Ureter (tissue), 1 donor: Measurements from ENCODE around the gene ADGRL3. TPM values are rescaled to one million over a fixed set of nuclear protein-coding genes. Genes with fewer than 3 reads are reported as not detected.
"Not testable (repeated sequence)": the region's sequence is repeated elsewhere in the genome, so short reads cannot be mapped to it uniquely, and the experiment has no call there.

Source experiments
- DNase-seq: peaks from one replicate; pipeline ENCODE4 v3.0.0-alpha.2; 2020; ENCODE audit warnings: low spot score
- total RNA-seq: library from RNA; stranded (reverse); gene quantifications from one replicate; pipeline ENCODE4 v1.2.4, GENCODE V29; 2023
- donor health status: DM: yes; HTN: yes; CAD: no.

Gene ADGRL3
- total RNA-seq, 1 donor from 2014 or later: 17.9 TPM

DNA sequence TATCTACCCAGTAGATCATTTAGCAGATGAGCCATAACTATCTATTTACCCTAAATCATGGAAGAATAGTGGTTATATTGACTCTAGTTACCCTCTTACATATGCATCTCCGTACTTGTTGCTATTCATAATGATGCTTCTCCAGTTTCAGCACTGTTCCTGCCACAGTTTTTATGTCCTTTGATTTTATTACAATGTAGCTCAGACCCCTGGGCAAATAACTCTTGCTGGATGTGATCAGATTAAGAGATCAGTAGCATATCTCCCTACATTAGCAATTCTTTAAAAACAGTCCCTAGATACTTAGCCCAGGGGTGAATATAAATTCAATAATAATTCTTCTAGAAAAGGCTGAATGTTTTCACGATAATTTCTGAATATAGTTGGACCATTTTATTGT lies 696.5 kb downstream of the ADGRL3 start:
- no peak for DNase-seq

DNA sequence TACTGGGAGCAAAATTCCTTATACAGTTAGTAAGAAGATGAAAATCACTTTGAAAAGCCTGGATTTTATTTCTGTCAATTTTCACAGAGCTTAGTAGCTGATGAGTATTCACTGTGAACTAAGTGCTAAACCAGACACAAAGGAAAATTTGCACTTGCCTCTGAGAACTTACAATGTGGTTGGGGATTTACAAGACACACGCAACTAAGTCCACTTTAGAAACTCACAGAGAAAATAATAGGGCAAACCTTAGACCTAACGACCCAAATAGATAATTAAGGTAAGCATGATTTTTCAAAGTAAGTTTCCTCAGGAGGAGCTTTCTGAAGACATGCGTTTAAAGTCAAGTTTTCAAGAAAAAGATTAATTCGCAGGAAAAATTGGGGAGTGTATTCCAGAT lies 708.9 kb downstream of the ADGRL3 start:
- no peak for DNase-seq

DNA sequence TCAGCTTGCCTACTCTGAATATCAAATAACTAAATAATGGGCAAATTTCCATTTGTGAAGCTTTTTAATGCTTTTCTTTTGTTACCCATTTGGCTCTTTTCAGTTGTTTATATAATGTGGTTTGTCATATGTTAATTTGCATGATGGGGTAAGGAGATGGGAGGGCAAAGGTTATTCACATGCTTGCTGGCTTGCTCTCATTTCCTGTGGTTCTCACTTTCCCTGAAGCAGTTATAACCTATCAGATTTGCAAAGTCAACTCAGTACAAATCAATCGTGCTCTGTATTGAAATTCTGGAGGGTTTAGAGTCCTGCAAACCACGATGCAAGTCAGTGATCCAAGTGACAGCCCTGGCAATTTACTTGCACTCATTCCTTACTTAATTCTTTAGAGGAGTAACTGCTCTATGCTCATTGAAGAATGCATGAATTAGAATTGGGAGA lies 711.2 kb downstream of the ADGRL3 start:
- no peak for DNase-seq

DNA sequence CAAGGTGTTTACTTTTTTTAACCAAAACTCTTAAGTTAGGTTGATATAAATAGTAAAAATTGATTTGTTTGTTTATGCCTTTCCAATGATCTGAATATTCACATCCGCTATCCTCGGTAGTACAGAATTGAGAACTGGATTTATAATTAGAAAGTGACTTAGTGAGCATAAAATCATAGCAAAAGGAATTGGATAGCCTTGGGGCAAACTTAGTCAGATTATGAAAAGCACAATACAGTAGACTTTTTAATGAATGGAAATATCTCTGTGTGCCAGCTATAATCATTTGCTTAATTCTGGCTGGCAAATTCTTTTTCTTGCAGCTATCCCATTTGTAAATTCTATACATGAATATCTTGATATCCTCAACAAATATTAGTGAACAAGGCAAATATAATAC lies 713.5 kb downstream of the ADGRL3 start:
- DNase-seq: no peak

DNA sequence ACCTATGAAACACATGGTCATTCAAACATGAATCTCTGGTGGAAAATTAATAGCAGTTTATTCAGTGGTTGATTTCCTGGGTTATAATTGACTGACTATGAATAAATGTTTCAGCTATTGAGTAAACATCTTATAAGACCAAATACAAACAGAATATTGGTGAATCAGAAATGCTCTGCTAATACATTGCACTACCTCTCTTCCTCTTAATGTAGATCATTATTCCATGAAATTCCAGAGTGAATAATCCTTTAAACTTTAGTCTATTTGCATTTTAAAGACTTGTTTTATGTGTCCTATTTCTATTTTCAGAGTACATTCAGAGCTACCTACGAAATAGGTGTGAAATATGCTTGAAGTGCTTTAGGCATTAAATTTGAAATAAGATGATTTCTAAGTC lies 715.4 kb downstream of the ADGRL3 start:
- no peak for DNase-seq

DNA sequence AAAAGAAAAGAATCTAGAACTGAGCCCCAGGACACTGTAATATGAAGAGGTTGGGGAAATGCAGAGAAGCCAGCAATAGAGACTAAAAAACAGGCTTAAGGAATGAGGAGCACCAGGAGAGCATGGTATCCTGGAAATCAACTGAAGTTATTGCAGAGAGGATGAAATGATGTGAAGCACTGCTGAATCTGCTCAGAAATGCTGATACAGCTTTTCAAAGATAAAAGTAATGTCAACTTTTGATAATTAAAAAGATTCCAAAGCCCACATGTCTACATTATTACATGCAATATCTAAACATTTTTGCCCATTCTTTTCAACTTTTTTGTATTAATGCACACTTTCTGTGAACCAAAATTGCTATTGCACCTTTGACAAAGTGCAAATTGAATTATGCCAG lies 718.4 kb downstream of the ADGRL3 start:
- no peak for DNase-seq

DNA sequence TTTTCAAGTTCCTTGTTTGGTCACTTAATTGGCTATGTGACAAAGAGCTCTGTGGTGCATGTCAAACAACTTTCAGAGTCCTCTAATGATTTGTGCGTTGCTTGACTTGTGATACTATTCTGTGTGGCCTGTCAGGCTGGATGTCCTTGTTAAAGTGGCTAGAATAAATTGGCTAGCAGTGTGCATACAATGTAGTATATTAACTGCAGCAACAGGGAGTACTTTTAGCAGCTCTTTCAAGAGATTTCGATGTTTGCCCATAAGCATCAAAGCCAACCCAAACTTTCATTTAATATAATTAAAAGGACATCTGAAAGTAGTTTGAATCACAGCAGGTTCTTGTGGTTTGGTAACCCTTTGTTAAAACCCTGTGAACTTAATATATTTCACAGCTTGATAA lies 718.9 kb downstream of the ADGRL3 start:
- no peak for DNase-seq

DNA sequence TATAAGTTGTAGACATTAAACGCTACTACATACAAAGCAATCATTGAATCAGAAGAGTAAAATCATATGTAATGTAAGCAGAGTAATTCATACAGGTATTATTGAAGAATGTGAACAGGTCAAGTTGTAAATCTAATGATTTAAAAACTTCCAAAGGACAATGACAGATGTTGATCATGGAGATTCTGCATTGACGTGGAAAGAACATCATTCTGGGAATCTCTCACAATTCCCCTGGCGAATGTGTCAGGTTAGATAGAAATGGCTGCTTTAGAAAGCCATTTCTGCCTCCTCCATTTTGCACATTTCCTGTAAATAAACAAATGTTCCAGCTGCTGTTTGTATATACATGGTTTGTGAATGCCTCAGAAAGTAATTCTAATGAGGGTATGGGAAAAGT lies 719.4 kb downstream of the ADGRL3 start:
- no peak for DNase-seq

DNA sequence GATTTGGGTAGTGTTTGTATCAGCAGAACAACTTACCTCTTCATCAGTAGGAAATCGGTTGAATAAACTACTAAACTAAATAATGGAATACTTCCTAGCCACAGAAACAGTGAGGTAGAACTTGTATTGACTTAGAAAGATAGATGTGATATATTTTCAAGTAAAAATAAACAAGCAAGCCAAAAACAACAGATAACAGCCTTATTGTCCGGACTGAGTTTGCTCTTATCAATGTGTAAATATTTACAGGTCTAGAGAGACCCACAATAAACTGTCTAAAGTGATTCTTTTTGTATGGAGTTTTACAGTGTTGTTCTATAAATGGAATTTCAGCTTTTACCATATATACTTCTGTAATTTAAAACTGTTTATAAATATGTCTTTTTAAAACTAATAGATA lies 721.8 kb downstream of the ADGRL3 start:
- no peak for DNase-seq

DNA sequence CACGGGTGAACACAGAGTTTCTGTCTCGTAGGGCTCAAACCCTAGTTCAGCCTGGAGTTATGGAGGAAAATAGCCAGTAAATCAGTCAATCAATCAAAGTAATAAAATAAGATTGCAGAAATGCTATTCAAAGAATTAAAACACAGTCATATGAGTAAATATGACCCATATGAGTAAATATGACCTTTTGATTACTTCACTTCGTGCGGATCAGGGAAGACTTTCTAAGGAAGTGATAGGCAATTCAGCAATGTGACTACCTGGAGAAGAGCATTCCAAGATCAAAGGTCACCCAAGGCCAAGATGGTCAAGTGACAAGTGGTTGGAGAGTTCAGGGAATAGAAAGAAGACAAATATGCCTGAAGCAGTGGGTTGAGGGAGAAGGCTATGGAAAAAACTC lies 722.6 kb downstream of the ADGRL3 start:
- no peak for DNase-seq

DNA sequence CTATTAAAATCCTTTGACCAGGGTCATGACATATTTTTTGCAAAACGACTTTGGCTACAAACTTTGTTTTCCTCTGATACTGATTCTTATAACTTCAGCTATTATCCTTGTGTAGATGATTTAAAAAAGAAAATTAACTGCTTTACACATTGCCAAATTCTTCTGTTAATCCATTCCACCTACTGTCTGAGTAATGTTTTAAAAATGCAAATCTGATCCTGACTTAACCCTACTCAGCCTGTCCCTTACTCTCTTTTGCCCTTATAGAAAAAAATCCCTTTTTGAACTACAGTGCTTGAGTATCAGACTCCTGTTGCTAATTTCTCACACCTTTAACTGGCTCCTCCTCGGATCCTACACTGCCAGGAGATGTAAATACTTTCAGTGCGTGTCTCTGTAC lies 723.1 kb downstream of the ADGRL3 start:
- no peak for DNase-seq

DNA sequence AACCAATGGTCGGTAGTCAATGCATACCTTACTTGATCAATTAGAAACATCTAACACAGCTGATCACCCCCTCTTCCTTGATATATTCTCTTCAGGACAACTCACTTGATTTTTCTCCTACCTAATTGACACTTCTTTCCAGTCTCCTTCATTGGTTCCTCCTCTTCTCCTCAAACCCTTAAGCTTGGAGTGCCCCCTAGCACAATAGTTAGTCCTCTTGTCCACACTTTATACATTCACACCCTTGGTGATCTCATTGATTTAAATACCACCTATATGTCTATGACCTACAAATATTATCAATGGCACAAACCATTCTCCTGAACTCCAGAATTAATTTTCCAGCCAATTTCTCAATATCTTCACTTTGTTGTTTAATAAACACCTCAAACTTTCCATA lies 724.0 kb downstream of the ADGRL3 start:
- no peak for DNase-seq

DNA sequence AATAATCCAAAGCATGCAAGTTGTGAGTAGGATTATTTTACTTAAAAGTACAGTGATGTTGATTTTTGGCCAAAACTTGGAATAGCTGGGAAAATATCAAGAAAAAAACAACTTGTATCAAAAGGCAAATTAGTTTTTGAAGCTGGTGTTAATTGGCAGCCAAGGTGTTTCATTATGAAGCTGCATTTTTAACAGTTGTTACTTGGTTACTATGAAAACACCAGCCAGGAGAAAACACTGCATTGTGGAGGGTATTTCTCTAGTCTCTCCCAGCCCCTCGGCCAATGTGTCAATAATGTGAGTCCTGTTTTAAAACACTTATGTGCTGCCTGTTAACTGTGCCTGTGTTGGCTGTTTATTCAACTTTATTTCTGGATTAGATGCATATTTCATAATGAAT lies 733.4 kb downstream of the ADGRL3 start:
- DNase-seq: no peak

DNA sequence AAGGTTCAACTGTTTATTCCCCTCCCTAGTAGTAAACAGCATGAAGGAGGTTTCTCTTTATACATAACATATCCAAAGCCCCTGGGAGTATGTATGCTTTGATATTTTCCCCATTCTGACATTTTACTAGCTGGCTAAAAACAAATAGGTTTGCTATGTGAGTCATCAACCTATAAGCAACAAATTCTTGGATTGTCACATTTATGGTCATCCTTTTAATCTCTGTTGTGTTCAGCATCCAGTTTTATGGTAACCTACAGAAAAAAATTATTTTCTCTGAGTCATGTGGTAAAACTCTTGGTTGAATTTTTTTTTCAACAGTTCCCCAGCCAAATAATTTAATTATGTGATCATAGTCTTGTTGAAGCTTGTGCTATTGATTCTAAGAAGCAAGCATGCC lies 734.1 kb downstream of the ADGRL3 start:
- DNase-seq: no peak

DNA sequence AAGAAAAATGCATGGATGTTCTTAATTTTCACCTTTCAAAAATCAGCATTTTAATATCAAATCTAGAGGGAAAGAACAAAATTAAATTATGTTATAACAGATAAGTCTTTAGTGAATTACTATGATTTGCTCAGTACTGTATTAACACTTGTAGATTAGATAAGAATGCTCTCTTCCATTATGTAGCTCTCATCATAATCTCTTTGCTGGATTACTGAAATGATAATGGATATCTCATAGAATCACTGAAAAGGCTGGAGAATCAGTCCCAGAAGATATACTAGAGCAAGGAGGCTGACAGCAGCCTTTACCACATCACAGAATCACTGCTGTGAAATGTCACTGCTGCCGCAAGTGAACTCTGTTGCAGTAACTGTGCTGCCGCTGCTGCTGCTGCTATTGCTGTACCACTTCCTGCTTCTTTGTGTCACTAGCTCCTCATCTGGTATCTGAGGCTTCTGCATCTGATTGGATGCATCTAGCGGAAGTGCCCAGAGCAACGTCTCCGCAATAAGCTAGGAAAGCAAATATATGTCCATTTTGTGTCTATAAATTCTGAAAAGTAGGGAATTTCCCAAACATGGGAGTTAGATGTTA lies 738.2 kb downstream of the ADGRL3 start:
- DNase-seq: no peak

DNA sequence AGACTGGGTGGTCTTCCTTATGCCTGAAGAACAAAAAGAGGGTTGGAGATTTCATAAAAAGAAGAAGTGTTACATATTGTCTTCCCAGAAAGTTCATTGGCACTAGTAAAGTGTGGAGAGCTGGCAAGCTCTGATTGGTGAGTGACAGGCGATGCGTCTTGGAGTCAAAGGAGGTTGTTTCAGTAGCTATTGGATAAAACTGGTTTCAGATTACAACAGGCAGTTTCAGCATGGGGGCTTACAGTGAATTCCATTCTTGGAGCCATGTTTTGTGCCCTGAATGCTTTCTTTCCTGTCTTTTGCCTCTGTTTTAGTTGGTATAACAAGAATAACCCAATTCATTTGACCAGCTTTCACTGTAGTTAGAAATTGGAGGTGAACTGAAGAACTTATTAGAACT lies 750.5 kb downstream of the ADGRL3 start:
- no peak for DNase-seq

DNA sequence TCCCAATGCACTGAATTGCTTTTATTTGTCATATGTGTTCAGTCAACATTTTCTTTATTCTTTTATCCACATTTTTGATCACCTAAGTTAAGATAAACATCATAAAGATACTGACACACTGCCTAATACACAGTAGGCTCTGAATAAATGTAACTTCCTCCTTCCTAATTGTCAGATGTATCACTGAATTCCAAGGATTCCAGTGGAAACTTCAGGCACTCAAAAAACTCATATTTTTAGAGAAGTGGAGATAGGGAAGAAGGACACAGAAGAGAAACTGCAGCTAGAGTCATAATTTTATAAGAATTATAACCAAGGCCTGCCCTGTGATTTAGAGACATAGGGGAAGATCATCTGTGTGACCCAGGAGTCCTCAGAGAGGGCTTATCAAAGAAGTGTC lies 753.3 kb downstream of the ADGRL3 start:
- DNase-seq: no peak

DNA sequence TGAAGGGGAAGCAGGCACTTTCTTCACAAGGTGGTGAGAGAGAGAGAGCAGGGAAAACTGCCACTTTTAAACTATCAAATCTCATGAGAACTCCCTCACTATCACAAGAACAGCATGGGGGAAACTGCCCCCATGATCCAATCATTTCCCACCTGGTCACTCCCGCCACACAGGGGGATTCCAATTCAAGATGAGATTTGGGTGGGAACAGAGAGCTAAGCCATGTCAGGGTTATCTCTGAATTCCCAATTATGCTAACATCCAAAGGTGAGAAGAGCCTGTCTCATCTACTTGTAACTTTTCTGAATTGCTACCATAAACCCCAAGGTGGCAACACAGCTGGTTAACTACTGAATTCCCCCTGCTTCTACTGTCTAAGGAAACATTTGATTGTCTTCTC lies 758.5 kb downstream of the ADGRL3 start:
- no peak for DNase-seq

DNA sequence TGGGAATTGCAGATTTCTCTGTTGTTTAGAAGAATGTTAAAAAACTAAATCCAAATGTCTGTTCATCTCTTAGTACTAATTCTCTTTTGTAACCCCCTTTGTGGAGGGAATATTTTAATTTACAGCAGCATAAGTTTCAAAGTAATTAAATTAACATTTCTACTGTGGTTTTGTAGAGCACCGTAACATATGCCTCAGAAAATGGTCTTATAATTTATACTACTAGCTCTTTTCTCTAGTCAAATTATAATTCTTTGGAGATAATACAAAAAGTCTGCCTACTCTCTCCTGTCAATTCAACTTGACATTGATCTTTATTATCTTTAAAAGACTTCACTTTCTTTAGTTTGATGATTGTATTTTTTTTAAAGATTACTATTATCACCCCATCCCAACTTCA lies 759.0 kb downstream of the ADGRL3 start:
- DNase-seq: no peak

DNA sequence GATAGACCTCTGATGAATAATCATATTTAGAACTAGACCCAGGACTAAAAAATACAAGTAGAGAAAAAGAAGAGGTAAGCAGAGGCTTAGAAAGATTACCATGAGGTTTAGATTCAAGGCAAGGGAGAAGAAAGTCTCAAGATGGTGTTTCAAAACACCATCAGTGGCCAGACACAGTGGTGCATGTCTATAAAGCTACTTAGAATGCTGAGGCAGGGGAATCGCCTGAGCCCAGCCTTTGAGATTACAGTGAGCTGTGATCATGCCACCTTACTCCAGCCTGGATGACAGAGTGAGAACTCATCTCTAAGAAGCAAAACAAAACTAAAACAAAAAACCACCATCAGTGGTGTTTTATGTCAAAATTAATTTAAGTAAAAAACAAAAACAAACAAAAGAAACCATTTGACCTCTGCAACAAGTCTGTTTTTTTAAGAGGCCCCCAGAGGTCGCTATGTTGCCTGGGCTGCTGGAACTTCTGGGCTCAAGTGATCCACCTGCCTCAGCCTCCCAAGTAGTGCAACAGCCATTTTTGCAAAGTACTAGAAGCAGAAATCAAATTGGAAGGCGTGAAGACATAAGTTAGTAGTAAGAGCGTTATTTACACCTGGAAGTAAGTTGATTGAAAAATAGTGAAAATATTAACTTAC lies 784.3 kb downstream of the ADGRL3 start:
- DNase-seq: no peak

DNA sequence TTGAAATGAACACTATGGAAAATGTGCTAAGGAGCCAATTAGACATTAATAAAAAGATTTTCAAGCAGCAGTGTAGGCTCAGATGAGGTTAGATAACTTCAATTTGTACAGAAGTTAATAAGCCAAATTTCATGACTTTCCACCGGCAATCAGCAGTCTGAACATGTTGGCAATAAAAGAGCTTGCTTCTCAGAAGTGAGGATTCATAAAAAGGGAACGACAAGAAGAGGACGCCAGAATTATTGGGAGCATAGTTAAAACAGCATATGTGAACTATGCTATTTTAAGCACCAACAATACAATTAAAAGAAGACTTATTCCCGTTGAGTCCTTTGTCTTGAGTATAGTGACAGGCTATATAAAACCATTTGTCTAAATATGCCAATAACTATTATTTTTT lies 785.3 kb downstream of the ADGRL3 start:
- no peak for DNase-seq

DNA sequence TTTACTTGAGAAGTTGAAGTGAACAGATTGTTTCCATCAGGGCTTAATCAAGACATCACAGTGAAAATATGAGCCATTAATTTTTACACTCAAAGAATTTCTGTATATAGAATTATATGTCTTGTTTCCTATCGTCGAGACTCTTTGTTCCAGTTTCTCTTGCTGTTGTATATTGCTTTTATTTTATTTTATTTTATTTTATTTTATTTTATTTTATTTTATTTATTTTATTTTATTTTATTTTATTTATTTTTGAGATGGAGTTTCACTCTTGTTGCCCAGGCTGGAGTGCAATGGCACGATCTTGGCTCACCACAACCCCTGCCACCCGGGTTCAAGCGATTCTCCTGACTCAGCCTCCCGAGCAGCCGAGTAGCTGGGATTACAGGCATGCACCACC lies 786.8 kb downstream of the ADGRL3 start:
- not testable (repeated sequence) for DNase-seq

DNA sequence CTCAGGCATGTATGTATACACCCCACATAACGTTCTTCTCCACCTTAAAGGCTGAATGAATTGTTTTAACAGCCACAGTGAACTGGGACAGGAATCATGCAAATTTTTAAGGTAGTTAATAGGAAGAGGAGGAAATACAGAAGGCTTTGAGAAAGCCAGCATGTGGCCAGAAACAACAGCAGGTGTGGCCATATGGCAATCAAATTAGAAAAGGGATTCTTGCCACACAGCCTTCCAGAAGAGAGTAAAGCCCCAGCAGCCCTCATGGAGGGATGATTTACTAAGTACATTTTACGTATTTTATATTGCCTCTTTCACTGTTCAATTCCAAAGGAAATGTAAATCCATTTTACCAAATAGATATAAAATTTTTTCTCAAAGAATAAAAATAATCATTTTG lies 792.2 kb downstream of the ADGRL3 start:
- DNase-seq: no peak

DNA sequence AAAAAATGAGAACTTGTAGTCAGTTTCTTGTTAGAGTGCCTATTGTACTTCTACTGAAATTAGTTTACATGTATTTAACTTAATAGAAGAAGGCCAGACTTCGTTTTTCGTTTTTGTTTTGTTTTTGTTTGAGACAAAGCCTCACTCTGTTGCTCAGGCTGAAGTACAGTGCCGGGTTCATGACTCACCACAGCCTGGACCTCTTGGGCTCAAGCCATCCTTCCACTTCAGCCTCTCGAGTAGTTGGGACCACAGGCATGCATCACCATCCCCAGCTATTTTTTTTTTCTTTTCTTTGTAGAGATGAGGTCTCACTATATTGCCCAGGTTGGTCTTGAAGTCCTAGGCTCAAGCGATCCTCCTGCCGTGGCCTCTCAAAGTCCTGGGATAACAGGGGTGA lies 793.9 kb downstream of the ADGRL3 start:
- no peak for DNase-seq
